ENCODE results near the gene DBP.

DBP gene

GRCh38 chr19:48606463-48607358 is 30.5 kb downstream of the DBP start, which contains the start of gene SPACA4:
TSS of gene SPACA4 (plus strand) at chr19:48606742. CDS start at chr19:48606979, 237 bp downstream.
- no peak for DNase-seq

- DNase-seq, result no peak
Observed at GRCh38 chr19:48603850-48604249, 33.3 kb downstream of the DBP start.

- no peak for DNase-seq
Observed at GRCh38 chr19:48603449-48603848, 33.7 kb downstream of the DBP start.

- no peak for DNase-seq
Observed at GRCh38 chr19:48603001-48603400, 34.2 kb downstream of the DBP start.

GRCh38 chr19:48600679-48601417 is 36.3 kb downstream of the DBP start:
- DNase-seq, result no peak

GRCh38 chr19:48598996-48599700 is 38.0 kb downstream of the DBP start:
- no peak for DNase-seq

- no peak for DNase-seq
Observed at GRCh38 chr19:48596679-48597465, 40.3 kb downstream of the DBP start.

- DNase-seq, result no peak
Observed at GRCh38 chr19:48596237-48596636, 40.9 kb downstream of the DBP start.

GRCh38 chr19:48595833-48596232 is 41.3 kb downstream of the DBP start:
- DNase-seq, result no peak

- no peak for DNase-seq
Observed at GRCh38 chr19:48595171-48595570, 42.0 kb downstream of the DBP start.

GRCh38 chr19:48591021-48591420 is 46.2 kb downstream of the DBP start:
- DNase-seq, result no peak

- peak; percentile 88 for DNase-seq
Observed at GRCh38 chr19:48588670-48589401, 48.3 kb downstream of the DBP start.

- DNase-seq, result no peak
Observed at GRCh38 chr19:48587387-48587786, 49.8 kb downstream of the DBP start.

GRCh38 chr19:48582168-48582567 is 55.0 kb downstream of the DBP start:
- no peak for DNase-seq
